Measurements from ENCODE around the gene CELF1. TPM values are rescaled to one million over a fixed set of nuclear protein-coding genes. Genes with fewer than 3 reads are reported as not detected.

Gene CELF1
- polyA plus RNA-seq, 1 of the 3 experiments (the other 2 are of a cell fraction): 47.5 TPM

DNA sequence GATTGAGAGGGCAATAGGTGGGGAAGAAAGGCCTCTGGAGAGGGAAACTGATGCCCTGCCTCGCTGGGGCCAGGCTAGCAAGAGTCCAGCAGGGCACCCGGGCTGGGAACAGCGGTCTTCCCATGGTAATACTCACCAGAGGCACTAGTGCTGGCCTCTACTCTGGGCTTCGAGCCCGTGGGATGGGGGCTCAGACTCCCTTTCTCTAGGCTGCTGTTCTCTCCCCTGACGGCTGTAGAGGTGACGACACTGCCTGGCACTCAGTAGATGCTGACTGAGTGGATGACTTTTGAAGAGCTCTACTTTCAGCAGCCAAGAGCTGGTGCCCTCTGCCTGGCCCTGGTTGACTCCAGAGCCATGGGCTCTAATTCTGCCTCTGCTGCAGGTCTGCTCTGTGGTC is 42.1 kb upstream of the CELF1 start:
- POLR2A ChIA-PET: no interaction called here

DNA sequence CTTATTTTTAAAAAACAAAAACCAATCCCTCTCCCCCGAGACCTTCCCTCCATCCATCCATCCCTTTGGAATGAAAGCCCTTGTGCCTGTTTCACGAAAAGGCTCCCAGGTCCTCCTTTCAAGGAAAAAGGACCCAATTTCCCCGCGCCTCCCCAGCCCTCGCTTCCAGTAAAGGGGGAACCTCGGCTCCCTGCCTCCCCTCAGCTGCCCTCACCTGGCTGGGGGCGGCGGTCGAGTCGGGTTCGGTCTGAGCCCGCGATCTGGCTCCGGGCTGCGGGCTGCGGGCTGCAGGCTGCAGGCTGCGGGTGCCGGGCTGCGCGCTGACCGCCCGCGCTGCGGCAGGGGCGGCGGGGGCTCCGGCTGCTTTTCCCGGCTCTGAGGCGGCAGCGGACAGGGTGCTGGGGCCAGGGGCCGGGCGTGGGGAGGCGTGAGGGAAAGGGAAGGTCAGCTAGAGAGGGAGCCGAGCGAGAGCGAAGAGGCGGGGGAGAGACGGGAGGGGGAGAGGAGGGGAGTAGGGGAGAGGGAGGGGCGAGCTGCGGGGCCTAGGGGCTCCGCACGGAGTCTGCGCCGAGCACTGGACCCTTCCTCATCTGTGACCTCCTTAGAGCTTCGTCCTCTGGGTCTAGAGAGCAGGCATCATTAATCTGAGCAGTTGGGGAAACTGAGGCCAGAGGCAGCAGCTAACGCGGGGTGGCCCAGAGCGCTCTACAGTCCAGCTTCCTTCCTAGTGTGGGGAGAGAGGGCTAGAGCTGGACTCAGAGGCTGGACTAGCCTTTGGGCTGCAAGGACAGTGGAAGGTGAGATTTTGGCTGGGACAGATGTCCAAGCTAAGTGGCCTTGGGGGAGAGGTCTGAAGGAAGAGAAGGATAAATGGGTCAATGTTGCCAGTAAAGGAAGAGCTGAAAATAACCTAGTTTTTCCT is 41.3 kb upstream of the CELF1 start, which contains the start of gene C1QTNF4:
Gene C1QTNF4, minus strand, starts transcription at position 478 of the 922 bp plus-strand sequence. CDS start 3,601 bp downstream, outside the sequence.
- CTCF ChIA-PET: interaction anchor here (0.8 to 1.8 kb wide), 6 partner anchors 14 to 182 kb away, joined by 3 to 7 read pairs (median 4); no protein-coding TSS in a partner anchor
- Histone ChIP-seq H4K20me1 (ENCODE audit: insufficient read depth) (no peaks in the 10 kb centered on the region), H3K4me2 (peak within 1 kb of the TSS; percentile 88), H3K9ac (peak within 1 kb of the TSS; percentile 17; the same call in 1 of the 2 replicates), H2AFZ (ENCODE audit: low read depth) (peak within 1 kb of the TSS; percentile 78; the same call in 1 of the 2 replicates), H3K27ac (ENCODE audit: low read depth in 2 of 2, low read length in 1 of 2) (no peak within 1 kb of the TSS), H3K36me3 (replicated peaks in 1 of 2; ENCODE audit: control insufficient read depth in 1 of 2, insufficient read depth in 2 of 2, low read length in 1 of 2) (no peaks in the 10 kb centered on the region), H3K9me2 (no peaks in the 10 kb centered on the region), H3K4me3 (ENCODE audit: low read depth in 2 of 2, low read length in 1 of 2) (peak within 1 kb of the TSS; percentile 54 to 67), H3F3A (replicated peaks; ENCODE audit: insufficient read depth) (no peaks in the 10 kb centered on the region), H3K79me2 (ENCODE audit: insufficient read depth) (no peaks in the 10 kb centered on the region), H3K9me3 (no peaks in the 10 kb centered on the region), H3K4me1 (ENCODE audit: control insufficient read depth in 1 of 2, insufficient read depth in 2 of 2, low read depth in 1 of 2, low read length in 1 of 2) (peaks cover 0 to 9% of the 10 kb centered on the region in 2 experiments; a peak in 1 of 4 replicates), H3K27me3 (ENCODE audit: insufficient read depth) (peaks cover 13% of the 10 kb centered on the region; the same call in 1 of the 2 replicates)
- POLR2A ChIA-PET: no interaction called here
- DNase-seq: peak; percentile 86
- TF ChIP-seq NFIC (IDR thresholded peaks at IDR 0.05; ENCODE audit: borderline replicate concordance) (no peak), GABPA (IDR thresholded peaks at IDR 0.05; ENCODE audit: low read depth) (no peak)
- TF ChIP-seq, protein P1, sequence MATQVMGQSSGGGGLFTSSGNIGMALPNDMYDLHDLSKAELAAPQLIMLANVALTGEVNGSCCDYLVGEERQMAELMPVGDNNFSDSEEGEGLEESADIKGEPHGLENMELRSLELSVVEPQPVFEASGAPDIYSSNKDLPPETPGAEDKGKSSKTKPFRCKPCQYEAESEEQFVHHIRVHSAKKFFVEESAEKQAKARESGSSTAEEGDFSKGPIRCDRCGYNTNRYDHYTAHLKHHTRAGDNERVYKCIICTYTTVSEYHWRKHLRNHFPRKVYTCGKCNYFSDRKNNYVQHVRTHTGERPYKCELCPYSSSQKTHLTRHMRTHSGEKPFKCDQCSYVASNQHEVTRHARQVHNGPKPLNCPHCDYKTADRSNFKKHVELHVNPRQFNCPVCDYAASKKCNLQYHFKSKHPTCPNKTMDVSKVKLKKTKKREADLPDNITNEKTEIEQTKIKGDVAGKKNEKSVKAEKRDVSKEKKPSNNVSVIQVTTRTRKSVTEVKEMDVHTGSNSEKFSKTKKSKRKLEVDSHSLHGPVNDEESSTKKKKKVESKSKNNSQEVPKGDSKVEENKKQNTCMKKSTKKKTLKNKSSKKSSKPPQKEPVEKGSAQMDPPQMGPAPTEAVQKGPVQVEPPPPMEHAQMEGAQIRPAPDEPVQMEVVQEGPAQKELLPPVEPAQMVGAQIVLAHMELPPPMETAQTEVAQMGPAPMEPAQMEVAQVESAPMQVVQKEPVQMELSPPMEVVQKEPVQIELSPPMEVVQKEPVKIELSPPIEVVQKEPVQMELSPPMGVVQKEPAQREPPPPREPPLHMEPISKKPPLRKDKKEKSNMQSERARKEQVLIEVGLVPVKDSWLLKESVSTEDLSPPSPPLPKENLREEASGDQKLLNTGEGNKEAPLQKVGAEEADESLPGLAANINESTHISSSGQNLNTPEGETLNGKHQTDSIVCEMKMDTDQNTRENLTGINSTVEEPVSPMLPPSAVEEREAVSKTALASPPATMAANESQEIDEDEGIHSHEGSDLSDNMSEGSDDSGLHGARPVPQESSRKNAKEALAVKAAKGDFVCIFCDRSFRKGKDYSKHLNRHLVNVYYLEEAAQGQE (IDR thresholded peaks at IDR 0.05; ENCODE audit: low read depth, low read length): no peak
- WGBS (ENCODE audit: low lambda C conversion rate): 10% methylated on average over 48 of the region's 48 CpGs

More for the DNA sequence above, 42.1 kb upstream of the CELF1 start:
- Histone ChIP-seq H3F3A (replicated peaks; ENCODE audit: insufficient read depth) (no peaks in the 10 kb centered on the region), H3K27ac (ENCODE audit: low read depth in 2 of 2, low read length in 1 of 2) (no peak overlapping the region), H4K20me1 (ENCODE audit: insufficient read depth) (no peaks in the 10 kb centered on the region), H3K9me3 (no peaks in the 10 kb centered on the region), H2AFZ (ENCODE audit: low read depth) (no peak overlapping the region), H3K4me2 (no peak overlapping the region), H3K9me2 (no peaks in the 10 kb centered on the region), H3K4me3 (ENCODE audit: low read depth in 2 of 2, low read length in 1 of 2) (no peak overlapping the region), H3K36me3 (replicated peaks in 1 of 2; ENCODE audit: control insufficient read depth in 1 of 2, insufficient read depth in 2 of 2, low read length in 1 of 2) (no peaks in the 10 kb centered on the region), H3K9ac (no peak overlapping the region), H3K27me3 (ENCODE audit: insufficient read depth) (peaks cover 13% of the 10 kb centered on the region; the same call in 1 of the 2 replicates), H3K4me1 (ENCODE audit: control insufficient read depth in 1 of 2, insufficient read depth in 2 of 2, low read depth in 1 of 2, low read length in 1 of 2) (peaks cover 0 to 11% of the 10 kb centered on the region in 2 experiments; a peak in 1 of 4 replicates), H3K79me2 (ENCODE audit: insufficient read depth) (no peaks in the 10 kb centered on the region)
- WGBS (ENCODE audit: low lambda C conversion rate): 100% methylated on average over 1 of the region's 7 CpGs
- DNase-seq: no peak
- CTCF ChIA-PET: interaction anchor here (0.7 to 1.8 kb wide), 5 partner anchors 10 to 183 kb away, joined by 3 to 7 read pairs (median 3); no protein-coding TSS in a partner anchor
- TF ChIP-seq EZH2phosphoT487 (IDR thresholded peaks at IDR 0.05; ENCODE audit: borderline replicate concordance, low read depth) (no peak), SIN3A (IDR thresholded peaks at IDR 0.05; ENCODE audit: borderline replicate concordance, low read depth, low read length) (no peak), NRF1 (IDR thresholded peaks at IDR 0.05; ENCODE audit: low read depth, low read length) (no peak), CHD2 (IDR thresholded peaks at IDR 0.05; ENCODE audit: low read length, partially characterized antibody) (no peak), RAD21 (IDR thresholded peaks at IDR 0.05; ENCODE audit: low read length) (no peak)
- TF ChIP-seq, protein P2, sequence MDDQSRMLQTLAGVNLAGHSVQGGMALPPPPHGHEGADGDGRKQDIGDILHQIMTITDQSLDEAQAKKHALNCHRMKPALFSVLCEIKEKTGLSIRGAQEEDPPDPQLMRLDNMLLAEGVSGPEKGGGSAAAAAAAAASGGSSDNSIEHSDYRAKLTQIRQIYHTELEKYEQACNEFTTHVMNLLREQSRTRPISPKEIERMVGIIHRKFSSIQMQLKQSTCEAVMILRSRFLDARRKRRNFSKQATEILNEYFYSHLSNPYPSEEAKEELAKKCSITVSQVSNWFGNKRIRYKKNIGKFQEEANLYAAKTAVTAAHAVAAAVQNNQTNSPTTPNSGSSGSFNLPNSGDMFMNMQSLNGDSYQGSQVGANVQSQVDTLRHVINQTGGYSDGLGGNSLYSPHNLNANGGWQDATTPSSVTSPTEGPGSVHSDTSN (IDR thresholded peaks at IDR 0.05): no peak
